SJCRH30 (cell line): Measurements from ENCODE around the gene BACH2. TPM values are rescaled to one million over a fixed set of nuclear protein-coding genes. Genes with fewer than 3 reads are reported as not detected.

Experiments
- DNase-seq, 2 experiments: peaks; one replicate each; pipeline ENCODE4 v3.0.0-alpha.2; 2015 to 2020
- H3K27ac ChIP-seq: fragments of 250-450 bp; sonication (Bioruptor Pico); 2 replicates; pipeline ENCODE4 v1.5.1; 2020; ENCODE audit warnings: mild to moderate bottlenecking, moderate library complexity
- H3K27me3 ChIP-seq: fragments of 250-450 bp; sonication (Bioruptor Pico); 2 replicates; pipeline ENCODE4 v1.5.1; 2020; ENCODE audit warnings: mild to moderate bottlenecking, moderate library complexity
- H3K36me3 ChIP-seq: fragments of 250-450 bp; sonication (Bioruptor Pico); 2 replicates; pipeline ENCODE4 v1.5.1; 2020; ENCODE audit warnings: mild to moderate bottlenecking, moderate library complexity
- H3K4me1 ChIP-seq: fragments of 250-450 bp; sonication (Bioruptor Pico); 2 replicates; pipeline ENCODE4 v1.5.1; 2020; ENCODE audit warnings: mild to moderate bottlenecking, moderate library complexity
- H3K4me3 ChIP-seq: fragments of 250-450 bp; sonication (Bioruptor Pico); 2 replicates; pipeline ENCODE4 v1.5.1; 2020; ENCODE audit warnings: mild to moderate bottlenecking, moderate library complexity
- H3K9me3 ChIP-seq: fragments of 250-450 bp; sonication (Bioruptor Pico); replicated peaks from 2 replicates; pipeline ENCODE4 v1.5.1; 2020; ENCODE audit warnings: mild to moderate bottlenecking, moderate library complexity
- total RNA-seq: library from RNA; depleted of rRNA; stranded (reverse); fragments of >200 nt; shearing (Covaris generic); gene quantifications from 2 replicates; pipeline ENCODE4 v1.2.3, GENCODE V29; 2014

Gene BACH2
- total RNA-seq, 1 experiment from 2014 or later, result 4.1 TPM

DNA sequence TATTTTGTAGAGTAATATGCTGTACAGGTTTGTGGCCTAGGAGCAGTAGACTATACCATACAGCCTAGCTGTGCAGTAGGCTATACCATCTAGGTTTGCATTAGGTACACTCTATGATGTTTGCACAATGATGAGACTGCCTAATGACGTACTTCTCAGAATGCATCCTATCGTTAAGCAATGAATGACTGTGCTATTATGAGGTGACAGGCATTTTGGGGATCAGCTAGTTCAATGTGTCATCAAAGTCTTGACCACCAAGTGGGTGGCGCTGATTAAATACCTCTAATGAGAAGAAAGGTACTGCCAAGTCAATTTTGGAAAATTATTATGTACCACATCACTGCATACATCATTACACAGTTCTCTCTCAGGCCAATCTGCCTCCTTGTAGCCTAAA is 190.2 kb downstream of the BACH2 start:
- Histone ChIP-seq H3K4me3 (no peak overlapping the region), H3K27ac (no peak overlapping the region), H3K27me3 (no peaks in the 10 kb centered on the region), H3K4me1 (no peaks in the 10 kb centered on the region), H3K9me3 (no peaks in the 10 kb centered on the region; the same call in 1 of the 2 replicates), H3K36me3 (no peaks in the 10 kb centered on the region)
- no peak for DNase-seq

DNA sequence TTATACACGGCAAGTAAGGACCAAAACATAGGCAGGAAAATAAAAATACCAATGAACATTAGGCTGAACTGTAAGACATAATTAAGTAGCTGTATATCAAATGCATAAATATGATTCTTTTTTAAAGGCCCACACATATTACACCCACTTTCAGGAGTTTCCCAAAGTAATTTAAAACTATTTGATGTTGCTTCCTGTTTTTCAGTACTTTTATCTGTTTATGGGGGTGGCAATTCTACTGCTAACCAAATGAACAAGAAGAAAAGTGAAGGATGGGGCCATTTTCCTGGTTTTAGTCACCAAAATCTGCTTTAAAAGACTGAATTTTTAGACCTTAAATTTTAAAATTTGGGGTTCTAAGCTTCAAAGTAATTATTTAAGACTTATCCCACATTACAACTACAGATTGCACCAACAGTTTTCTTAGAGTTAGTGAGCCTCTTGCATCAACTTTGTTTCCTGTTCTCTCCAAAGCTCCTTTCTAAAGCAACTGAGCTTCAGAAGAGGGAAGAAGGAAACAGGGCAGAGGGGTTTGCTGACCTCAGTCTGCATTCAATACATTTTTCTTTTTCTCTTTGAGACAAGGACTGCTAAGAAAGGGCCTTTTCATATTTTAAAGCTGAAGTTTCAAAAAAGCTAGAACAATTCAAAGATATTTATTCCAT is 191.0 kb downstream of the BACH2 start:
- Histone ChIP-seq H3K27me3 (no peaks in the 10 kb centered on the region), H3K4me1 (no peaks in the 10 kb centered on the region), H3K4me3 (no peak overlapping the region), H3K36me3 (no peaks in the 10 kb centered on the region), H3K27ac (no peak overlapping the region), H3K9me3 (no peaks in the 10 kb centered on the region; the same call in 1 of the 2 replicates)
- DNase-seq, result no peak

DNA sequence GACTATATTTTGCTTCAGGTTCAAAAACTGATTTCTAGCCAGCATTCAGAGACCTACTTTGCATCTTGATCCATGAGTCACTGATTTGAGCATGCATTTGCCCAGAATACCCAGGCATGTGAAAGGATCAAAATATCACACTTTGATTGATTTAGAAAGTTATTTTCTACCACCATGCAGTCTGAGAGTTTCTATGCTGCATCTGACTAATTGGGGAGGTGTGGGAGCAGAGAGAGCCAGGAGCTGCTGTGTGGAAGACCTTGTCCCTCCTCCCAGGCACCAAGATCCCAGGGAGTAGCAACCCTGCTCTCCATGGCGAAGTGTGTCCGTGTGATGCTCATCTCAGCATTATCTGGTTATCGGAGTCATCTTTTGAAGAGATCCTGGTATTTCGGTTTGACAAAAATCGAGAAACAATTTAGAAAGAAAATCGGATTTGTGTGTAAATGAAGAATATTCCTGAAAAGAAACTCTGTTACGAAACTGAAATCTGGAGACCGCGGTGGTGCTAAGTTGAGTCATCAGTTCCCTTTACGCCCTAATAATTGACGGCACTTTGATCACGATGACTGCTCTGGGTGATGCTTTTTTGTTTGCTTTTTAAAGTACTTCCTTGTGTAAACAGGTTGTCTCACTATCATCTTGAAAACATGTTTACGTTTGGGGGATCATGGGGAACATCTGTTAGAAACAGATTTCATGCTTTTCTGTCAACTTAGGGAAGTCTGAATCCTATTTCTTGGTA is 193.4 kb downstream of the BACH2 start:
- Histone ChIP-seq H3K4me3 (no peak overlapping the region), H3K27me3 (no peaks in the 10 kb centered on the region), H3K27ac (no peak overlapping the region), H3K4me1 (peaks cover 8% of the 10 kb centered on the region), H3K36me3 (no peaks in the 10 kb centered on the region), H3K9me3 (no peaks in the 10 kb centered on the region; the same call in 1 of the 2 replicates)
- DNase-seq, result no peak

DNA sequence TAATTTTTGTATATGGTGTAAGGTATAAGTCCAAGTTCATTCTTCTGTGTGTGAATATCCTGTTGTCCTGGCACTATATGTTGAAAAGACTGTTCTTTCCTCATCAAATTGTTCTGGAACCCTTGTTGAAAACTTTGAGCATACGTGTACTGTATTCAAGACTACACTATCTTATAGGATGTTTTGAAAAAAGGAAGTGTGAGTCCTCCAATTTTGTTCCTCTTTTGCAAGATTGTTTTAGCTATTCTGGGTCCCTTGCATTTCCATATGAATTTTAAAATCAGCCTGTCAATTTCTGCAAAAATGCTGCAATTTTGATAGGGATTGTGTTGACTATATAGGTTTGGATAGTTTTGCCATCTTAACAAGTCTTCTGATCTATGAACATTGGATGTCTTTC is 195.2 kb downstream of the BACH2 start:
- no peak for DNase-seq
- Histone ChIP-seq H3K4me3 (no peak overlapping the region), H3K36me3 (no peaks in the 10 kb centered on the region), H3K27ac (no peak overlapping the region), H3K27me3 (no peaks in the 10 kb centered on the region), H3K4me1 (peaks cover 21% of the 10 kb centered on the region), H3K9me3 (no peaks in the 10 kb centered on the region; the same call in 1 of the 2 replicates)

DNA sequence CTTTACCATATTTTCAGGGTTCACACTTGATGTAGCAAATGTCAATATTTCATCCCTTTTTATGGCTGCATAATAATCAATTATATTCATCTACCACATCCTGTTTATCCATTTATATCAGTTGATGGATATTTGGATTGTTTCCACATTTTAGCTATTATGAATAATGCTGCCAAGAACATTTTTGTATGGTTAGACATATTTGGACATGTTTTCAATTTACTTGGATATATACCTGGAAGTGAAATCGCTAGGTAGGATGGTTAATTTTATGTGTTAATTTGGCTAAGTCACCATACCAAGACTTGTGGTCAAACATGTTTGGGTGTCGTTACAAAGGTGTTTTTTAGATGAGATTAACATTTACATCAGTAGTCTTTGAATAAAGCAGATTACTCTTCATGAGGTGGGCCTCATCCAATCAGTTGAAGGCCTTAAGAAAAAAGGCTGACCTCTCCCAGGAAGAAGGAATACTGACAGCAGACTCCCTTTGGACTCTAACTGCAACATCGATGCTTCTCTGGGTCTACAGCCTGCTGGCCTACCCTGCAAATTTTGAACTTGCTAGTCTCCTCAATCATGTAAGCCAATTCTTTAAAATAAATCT is 196.5 kb downstream of the BACH2 start:
- Histone ChIP-seq H3K4me3 (no peak overlapping the region), H3K36me3 (no peaks in the 10 kb centered on the region), H3K4me1 (peaks cover 21% of the 10 kb centered on the region), H3K27me3 (no peaks in the 10 kb centered on the region), H3K27ac (no peak overlapping the region), H3K9me3 (no peaks in the 10 kb centered on the region; the same call in 1 of the 2 replicates)
- no peak for DNase-seq

DNA sequence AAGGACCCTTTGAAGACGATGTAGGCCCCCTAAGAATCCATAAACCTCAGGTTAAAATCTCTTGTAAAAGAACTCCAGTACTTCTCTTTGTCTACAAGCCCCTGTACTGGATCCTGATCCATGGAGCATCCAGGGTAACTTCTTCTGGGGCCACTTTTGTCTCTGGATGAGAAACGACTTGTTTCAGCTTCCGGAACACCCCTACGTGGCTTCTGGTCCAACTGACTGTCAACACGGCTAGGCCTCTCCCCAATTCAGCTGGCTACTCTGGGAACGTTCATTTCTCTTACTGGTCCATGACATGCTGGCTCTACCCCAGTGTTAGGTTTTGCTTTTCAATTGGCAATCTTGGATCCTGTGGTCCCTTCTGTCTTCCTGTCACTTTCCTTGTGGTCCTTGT is 198.0 kb downstream of the BACH2 start:
- Histone ChIP-seq H3K4me3 (no peak overlapping the region), H3K36me3 (no peaks in the 10 kb centered on the region), H3K9me3 (no peaks in the 10 kb centered on the region; the same call in 1 of the 2 replicates), H3K4me1 (peaks cover 21% of the 10 kb centered on the region), H3K27me3 (no peaks in the 10 kb centered on the region; the same call in 1 of the 2 replicates), H3K27ac (peak overlapping the region; percentile 71)
- DNase-seq, result peak in 1 of 2 experiments; percentile 12

DNA sequence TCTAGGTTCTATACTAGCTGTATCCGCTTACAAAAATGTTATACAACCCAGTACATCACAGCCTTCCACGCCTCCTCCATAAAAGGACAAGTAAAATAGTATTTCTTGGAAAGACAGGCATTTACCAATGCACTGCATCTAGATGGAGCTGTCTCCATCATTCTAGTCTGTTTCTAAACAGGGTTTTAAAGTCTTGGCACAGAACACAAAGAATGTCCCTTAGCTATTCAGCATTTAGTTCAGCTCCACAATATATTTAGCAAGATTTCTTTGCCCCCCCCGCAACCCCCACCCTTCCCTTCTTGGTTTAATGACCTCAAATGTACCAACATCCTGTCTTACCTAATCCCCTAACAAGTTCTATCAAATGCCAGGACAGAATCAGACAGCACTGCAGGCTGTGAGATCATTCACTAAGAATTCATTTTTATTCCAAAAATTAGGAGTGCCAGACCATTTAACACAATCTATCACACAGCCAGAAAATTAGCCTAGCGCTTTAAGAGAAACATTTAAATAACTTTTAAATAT is 198.6 kb downstream of the BACH2 start:
- peak overlapping the region; percentile 71 for H3K27ac ChIP-seq
- H3K36me3 ChIP-seq, result no peaks in the 10 kb centered on the region
- peaks cover 21% of the 10 kb centered on the region for H3K4me1 ChIP-seq
- no peak overlapping the region for H3K4me3 ChIP-seq
- no peaks in the 10 kb centered on the region; the same call in 1 of the 2 replicates for H3K9me3 ChIP-seq
- peak; percentile 63 to 67 for DNase-seq
- no peaks in the 10 kb centered on the region; the same call in 1 of the 2 replicates for H3K27me3 ChIP-seq

DNA sequence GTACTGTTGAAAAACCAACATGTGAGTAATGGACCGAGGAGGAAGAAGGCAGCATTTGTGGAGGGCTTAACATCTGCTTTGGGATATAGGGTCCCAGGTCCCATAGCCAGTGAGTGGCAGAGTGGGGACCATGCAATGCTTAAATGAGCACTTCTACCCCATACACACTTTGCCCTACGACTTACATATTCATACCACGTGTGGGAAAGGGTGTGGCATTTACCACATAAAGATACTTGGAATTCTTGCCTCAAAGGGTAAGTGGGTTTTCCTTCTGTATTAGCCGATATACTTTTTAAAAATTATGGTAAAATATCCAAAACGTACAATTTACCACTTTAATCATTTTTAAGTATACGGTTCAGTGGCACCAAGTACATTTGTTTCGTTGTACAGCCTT is 199.3 kb downstream of the BACH2 start:
- H3K27ac ChIP-seq, result peak overlapping the region; percentile 71
- no peaks in the 10 kb centered on the region; the same call in 1 of the 2 replicates for H3K27me3 ChIP-seq
- peaks cover 21% of the 10 kb centered on the region for H3K4me1 ChIP-seq
- H3K9me3 ChIP-seq, result no peaks in the 10 kb centered on the region; the same call in 1 of the 2 replicates
- DNase-seq, result no peak
- no peak overlapping the region for H3K4me3 ChIP-seq
- no peaks in the 10 kb centered on the region for H3K36me3 ChIP-seq

DNA sequence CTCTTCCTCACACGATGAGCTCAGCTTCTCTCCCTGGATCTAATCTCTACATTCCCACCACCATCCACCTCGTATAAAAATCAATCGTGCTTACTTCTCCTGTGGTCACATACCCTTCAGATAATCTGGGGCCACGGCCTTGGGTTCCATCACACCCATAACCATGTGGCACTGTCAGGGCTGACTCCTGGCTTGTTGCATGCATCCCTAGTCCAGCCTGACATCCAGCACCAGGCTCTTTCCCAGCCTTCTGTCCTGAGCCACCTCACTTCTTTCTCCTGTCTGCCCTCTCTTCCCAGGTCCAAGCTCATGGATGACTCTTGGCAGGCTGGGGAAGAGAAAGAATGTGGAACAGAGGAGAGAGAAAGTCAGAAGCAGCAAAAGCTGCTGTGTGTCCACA is 199.8 kb downstream of the BACH2 start:
- Histone ChIP-seq H3K4me1 (peaks cover 21% of the 10 kb centered on the region), H3K4me3 (no peak overlapping the region), H3K27ac (peak overlapping the region; percentile 71), H3K9me3 (no peaks in the 10 kb centered on the region; the same call in 1 of the 2 replicates), H3K27me3 (no peaks in the 10 kb centered on the region; the same call in 1 of the 2 replicates), H3K36me3 (no peaks in the 10 kb centered on the region)
- DNase-seq, result no peak

DNA sequence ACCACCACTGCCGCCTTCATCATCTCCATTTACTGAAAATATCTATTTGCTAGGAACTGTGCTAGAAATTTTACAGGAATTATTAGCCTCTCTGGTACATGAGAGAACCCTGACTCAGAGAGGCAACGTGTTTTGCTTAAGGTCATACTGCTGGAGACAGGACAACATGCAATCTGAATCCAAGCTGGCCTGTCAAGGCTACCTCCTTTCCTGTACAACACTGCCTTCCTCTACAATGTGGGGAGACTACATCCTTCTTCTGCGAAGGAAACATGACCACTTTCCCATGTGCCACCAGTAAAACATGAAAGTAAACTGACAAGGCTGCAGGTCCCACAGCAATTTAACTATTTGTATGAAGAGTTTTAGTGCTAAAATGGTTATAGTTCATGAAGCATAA is 200.9 kb downstream of the BACH2 start:
- DNase-seq, result no peak
- Histone ChIP-seq H3K36me3 (no peaks in the 10 kb centered on the region), H3K27me3 (no peaks in the 10 kb centered on the region; the same call in 1 of the 2 replicates), H3K9me3 (no peaks in the 10 kb centered on the region; the same call in 1 of the 2 replicates), H3K27ac (no peak overlapping the region), H3K4me3 (no peak overlapping the region), H3K4me1 (peaks cover 21% of the 10 kb centered on the region)

DNA sequence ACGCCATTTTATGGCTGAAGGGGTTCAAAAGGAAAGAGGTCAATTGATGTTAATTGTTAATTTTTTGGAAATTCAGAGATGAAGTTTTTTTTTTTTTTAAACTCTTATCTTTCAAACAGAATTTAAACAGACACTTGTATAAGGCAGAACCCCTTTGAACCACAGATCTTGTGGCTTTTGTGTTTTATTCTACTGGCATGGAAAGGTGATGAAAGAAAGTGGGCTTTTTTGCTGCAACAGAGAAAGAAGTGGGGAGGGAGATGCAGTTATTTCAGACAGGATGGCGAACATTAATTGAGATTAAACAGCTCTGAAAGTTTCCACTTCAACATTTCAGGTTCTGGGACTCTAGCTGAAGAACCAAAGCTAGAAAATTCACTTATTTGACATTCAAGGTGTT is 201.5 kb downstream of the BACH2 start:
- H3K27me3 ChIP-seq, result no peaks in the 10 kb centered on the region; the same call in 1 of the 2 replicates
- H3K4me3 ChIP-seq, result no peak overlapping the region
- no peak for DNase-seq
- H3K4me1 ChIP-seq, result peaks cover 21% of the 10 kb centered on the region
- no peaks in the 10 kb centered on the region for H3K36me3 ChIP-seq
- no peaks in the 10 kb centered on the region; the same call in 1 of the 2 replicates for H3K9me3 ChIP-seq
- no peak overlapping the region for H3K27ac ChIP-seq

DNA sequence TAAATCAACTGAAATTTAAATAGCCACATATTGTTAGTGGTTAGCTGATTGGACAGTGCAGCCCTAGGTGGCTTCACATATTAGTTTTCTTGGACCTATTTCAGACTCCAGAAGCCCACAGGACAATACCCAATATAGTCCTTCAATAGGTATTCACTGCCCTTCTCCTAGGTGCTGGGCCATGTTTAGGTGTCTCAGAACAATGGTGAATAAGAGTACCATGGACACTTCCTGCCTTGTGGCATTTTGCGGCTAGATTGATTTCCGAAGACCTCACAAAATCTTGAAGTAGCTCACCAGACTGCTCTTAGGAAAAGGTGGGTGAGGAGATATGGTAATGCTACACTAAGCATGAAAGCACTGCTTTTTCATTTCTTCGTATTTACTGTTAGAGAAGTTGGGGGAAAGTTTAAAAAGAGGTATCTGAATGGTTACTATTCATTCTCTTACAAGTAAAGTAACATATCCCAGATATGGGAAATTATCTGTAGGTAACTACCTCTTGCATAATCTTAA is 203.0 kb downstream of the BACH2 start:
- no peak for DNase-seq
- Histone ChIP-seq H3K4me1 (peaks cover 17% of the 10 kb centered on the region), H3K27ac (no peak overlapping the region), H3K27me3 (no peaks in the 10 kb centered on the region; the same call in 1 of the 2 replicates), H3K4me3 (no peak overlapping the region), H3K9me3 (no peaks in the 10 kb centered on the region; the same call in 1 of the 2 replicates), H3K36me3 (no peaks in the 10 kb centered on the region)

DNA sequence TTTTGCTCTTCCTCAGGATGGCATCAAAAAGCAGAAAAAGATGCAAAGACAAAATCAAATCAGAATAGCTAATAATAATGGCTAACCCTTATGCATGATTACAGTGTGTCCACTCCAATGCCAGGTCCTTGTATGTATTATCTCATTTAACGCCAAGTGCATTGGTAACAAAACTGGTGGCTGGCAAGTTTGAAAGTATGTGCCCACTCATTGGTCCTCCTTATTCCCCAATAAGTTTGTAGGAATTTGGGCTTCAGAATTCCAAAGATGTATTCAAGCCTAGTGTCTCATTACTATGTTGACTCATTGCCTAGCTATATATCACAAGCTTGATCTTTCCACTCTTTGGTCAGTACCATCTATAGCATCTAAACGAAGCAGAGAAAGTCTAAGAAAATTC is 205.8 kb downstream of the BACH2 start:
- DNase-seq, result no peak
- no peak overlapping the region for H3K27ac ChIP-seq
- H3K4me1 ChIP-seq, result peaks cover 4% of the 10 kb centered on the region
- no peaks in the 10 kb centered on the region; the same call in 1 of the 2 replicates for H3K9me3 ChIP-seq
- no peaks in the 10 kb centered on the region; the same call in 1 of the 2 replicates for H3K27me3 ChIP-seq
- no peaks in the 10 kb centered on the region for H3K36me3 ChIP-seq
- H3K4me3 ChIP-seq, result no peak overlapping the region

DNA sequence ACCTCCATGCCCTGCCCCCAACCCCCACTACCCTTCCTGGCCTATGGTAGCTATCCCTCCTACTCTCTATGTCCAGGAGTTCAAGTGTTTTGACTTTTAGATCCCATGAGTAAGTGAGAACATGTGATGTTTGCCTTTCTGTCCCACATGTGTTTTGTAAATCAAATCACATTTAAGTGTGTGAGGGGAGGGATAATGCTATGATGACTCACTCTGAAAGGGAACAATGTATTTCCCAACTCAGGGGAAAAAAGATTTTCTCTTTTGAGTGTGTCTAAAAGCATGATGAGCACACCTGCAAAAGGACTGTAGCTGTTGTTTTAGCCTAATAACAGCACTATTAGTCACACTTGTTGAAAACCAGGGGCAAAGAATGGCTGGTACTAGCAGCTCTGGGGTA is 208.6 kb downstream of the BACH2 start:
- no peak overlapping the region for H3K4me3 ChIP-seq
- no peak for DNase-seq
- peaks cover 4% of the 10 kb centered on the region for H3K4me1 ChIP-seq
- H3K27me3 ChIP-seq, result no peaks in the 10 kb centered on the region
- H3K27ac ChIP-seq, result no peak overlapping the region
- H3K9me3 ChIP-seq, result no peaks in the 10 kb centered on the region
- H3K36me3 ChIP-seq, result no peaks in the 10 kb centered on the region
